Measurements from ENCODE around the gene ELAC2.
"Not testable (repeated sequence)": the region's sequence is repeated elsewhere in the genome, so short reads cannot be mapped to it uniquely, and the experiment has no call there.

ELAC2 gene

DNA sequence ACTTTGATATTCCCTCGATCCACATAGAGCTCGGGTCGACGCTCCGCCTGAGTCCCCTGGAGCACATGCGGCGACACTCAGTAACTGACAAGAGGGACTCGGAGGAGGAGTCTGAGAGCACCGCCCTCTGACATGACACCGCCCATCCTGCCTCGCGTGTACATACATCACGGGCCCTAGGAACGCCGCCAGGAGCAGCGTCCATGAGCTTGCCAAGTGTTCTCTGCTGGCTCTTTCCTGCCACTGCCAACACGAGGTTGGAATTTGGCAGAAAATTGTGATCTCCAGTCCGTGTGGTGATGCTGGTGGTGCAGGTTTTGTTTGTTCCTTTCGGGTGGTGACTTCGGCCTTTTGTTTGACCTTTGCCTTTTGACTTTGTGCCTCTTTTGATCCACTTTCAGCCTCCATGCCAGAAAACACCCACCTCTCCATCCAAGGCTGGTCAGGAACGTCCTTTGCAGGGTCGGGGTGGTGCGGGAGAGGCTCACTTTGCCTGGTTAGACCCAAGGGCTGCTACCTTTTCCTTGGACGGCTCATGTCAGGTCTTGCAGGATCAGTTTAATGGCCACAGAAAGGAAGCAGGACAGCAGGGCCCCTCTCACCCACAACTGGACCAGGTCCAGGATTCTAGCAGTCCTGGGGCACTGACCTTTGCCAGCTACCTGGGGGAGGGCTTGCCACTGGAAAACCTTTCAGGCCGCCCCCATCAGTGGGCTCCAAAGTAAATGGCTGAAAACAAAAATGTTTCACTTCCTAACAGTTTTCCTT, 27.6 kb downstream of the ELAC2 start:
- DNase-seq (ENCODE audit: low read depth): no peak

DNA sequence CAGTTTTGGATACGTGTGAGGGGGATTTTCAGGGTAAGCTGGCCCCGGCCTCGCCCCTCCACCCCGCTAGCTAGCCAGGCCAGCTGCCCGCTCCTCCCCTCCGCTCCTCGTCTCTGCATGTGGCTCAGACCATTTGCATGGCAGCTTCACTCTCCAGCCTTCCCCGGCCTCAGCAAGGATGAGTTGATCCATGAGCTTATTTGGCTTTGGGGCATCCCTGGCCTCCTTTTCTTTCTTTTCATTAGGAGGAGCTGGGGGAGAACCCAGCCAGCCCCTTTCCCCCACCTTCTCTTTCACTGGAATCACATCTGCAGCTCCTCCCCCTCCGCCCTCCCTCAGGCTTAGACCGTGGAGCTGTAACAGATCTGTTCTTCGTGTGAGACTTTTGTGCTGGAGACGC, 30.7 kb downstream of the ELAC2 start:
- DNase-seq (ENCODE audit: low read depth): no peak

DNA sequence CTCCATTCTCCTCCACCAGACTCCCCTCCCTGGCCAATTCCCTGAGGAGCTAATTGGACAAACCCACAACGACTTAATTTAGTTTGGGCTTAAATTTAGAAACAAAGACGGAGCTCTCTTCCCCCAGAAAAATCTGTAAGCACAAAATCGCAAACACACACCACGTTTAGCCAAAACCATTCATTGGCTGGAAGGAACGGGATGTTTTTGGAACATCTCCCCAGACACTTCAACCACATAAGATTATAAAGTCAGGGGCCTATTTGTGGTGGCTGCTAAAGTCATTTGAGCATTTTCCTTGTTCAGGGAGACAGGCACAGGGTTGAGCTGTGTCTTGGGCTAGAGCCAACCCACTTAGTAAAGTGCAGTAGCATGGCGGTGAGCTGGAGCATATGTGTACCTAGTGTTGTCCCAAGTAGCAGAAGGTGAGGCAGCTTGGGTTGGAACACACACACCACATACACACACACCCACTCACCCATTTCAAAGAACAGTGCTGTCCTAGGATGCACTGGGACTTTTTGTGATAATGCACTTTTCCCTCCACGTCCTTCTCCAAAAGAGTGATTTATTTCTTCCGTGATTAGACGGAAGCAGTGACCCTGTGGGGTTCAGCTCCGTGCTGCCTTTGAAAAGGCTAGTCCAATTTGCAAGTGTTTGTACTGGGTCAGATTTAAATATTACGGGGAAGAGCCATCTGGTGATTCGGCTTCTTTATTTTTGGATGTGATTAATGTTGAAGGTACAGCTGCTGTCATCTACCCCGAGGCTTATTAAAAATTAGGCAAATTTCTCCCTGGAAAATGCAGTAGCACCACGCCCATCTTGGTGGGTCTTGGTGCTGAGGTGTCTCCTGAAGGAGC, 32.2 kb downstream of the ELAC2 start:
- DNase-seq (ENCODE audit: low read depth): no peak

DNA sequence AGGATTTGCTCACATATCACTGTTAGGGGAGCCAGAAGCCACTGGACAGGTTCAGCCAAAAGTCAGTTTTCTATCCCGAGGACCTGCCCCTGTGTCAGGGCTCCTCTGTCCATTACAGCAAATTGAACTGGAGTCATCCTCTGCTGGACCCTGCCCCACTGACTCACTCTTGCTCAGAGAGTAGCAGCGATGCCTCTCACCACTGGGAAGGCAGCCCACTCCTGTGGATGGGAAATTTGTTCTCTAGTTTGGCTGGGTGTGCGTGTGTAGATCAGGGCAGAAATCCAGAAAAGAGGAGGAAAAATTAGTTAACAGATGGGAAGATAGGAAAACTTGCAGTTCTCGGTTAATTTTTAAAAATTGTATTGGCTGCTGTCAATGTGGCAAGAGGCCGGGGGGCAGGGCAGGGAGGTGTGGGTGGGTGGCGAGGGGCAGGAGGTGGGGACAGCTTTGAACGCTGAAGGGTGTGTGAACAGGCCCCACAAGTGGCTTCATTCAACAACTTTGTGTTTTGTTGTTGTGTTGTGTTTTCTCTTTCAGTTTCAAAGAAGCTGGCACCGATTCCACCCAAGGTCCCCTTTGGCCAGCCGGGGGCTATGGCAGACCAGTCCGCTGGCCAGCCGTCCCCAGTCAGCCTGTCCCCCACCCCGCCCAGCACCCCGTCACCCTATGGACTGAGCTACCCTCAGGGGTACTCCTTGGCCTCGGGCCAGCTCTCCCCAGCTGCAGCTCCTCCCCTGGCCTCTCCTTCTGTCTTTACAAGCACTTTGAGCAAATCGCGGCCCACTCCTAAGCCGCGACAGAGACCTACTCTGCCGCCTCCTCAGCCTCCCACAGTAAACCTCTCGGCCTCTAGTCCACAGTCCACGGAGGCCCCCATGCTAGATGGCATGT, 33.6 kb downstream of the ELAC2 start:
- no peak for DNase-seq (ENCODE audit: low read depth)

DNA sequence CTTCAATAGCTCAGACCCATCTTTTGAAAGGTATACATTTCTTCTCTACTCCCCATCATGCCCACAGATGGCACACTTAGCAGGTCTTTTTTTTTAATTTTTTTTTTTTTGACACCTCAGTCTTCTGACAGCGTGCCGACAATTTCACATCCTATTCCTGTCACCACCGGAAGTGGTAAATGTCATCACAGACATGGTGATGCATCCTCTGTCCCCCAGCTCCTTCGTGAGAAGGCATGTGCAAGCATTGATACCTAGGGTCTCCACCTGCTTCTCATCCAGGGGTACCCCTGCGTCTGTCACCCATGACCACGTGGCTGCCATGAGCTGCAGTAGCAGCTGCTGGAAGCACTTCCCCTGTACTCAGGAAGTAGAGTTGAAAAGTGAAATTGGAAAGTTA, 35.6 kb downstream of the ELAC2 start:
- no peak for DNase-seq (ENCODE audit: low read depth)

DNA sequence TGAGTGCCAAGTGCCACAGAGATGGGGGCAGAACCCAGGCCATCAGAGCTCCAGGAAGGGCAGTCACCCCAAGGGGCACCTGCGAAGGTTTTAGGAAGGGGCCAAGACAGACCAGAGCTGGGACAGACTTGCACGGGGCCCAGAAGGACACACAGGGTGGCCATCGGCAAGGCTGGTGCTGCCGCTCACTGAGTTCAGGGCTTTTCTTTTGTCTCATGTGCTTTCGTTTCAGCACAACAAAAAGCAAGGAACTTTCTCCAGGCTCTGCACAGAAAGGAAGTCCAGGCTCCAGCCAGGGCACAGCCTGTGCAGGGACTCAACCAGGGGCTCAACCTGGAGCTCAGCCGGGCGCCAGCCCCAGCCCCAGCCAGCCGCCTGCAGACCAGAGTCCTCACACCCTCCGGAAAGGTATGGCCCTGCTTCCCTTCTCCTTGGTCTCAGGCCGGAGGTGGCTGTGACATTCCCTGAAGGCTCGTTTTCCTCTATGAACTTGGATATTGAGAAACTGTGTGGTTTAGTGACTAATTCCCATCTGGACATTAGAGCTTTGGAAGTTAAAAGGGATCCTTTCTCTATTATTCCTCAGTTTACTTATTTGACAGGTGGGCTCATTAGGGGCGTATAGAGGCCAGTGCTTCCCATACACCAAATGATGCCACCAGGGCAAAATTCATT, 37.9 kb downstream of the ELAC2 start:
- no peak for DNase-seq (ENCODE audit: low read depth)

DNA sequence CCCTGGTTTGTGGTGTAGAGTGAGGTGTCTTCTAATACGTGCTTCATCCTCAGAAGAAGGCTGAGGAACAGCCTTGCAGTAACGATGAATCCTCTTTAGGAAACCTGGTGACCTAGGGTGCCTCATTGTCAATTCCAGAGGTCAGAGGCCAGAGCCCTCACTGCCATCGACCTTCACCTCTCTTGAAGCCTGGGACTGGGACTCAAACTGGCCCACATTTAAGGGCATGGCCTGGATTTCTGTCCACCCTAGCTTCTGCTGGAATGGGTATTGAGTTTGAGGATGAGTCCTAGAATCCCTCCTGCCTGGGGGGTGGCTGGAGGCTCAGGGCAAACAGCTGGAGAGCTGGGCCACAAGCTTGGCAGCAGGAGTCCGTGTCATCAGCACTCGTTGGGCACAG, 38.6 kb downstream of the ELAC2 start:
- DNase-seq (ENCODE audit: low read depth): no peak

DNA sequence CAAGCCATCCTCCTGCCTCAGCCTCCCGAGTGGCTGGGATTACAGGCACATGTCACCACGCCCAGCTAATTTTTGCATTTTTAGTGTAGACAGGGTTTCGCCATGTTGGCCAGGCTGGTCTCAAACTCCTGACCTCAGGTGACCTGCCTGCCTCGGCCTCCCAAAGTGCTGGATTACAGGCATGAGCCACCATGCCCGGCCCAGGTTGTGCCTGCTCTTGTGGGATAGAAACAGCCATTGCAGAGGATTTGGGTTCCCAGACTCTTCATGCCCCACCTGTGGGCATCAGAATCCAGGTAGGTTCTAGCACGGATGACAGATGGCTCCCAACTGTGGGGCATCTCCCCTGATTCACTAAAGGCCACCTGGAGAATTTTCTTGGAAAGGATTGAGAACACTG, 39.0 kb downstream of the ELAC2 start:
- not testable (repeated sequence) for DNase-seq (ENCODE audit: low read depth)

DNA sequence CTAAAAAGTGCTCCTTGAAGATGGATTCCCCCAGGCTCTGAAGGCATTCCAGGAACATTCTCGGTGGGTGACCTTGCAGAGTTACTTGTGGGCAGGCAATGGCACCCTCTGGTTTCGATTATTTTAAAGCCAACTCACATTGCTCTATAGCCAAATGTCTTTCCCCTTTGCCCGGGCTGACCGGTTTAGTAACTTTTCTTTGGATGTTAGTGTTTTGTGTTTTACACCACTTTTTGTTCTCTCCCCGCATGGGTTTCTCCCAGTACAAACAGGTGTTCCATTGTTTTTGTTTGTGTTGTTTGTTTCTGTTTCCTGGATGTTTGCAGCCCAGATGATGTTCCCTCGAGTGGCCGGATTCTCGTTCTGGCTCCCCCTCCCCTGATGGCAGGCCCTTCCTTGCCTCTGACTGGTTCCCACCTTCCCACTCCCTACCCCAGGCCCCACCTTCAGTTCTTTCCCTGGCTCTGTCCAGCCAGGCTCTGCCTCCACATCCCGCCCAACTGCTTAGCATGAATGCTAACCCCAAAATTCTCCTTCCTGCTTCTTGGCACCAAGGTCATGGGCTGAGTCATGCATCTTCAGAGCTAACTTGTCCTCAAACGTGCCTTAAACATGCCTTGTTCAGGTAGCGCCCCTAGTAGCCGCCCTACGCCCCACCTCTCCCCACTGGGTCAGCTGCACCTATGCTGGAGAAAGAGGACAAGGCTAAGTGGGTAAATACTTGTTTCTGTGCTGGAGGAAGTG, 40.6 kb downstream of the ELAC2 start:
- DNase-seq (ENCODE audit: low read depth): no peak

DNA sequence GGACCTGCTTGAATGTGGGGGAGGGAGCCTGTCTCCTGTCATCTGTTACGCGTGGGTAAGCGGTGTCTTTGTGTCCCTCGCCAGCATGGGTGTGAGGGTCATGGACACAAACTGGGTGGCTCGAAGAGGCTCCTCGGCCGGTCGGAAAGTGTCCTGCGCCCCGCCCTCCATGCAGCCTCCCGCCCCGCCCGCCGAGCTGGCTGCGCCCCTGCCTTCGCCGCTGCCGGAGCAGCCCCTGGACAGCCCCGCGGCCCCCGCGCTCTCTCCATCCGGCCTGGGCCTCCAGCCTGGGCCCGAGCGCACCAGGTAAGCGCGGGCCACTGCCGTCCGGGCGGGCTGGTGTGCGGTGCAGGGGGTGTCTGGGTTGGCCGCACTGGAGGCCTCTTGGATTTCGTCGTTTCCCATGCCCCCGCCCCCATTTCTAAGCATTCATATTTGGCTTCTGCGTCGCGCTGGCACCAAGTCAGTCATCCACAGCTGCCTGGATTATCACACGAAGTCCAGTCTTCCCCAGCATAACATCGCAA, 43.8 kb downstream of the ELAC2 start:
- no peak for DNase-seq (ENCODE audit: low read depth)

DNA sequence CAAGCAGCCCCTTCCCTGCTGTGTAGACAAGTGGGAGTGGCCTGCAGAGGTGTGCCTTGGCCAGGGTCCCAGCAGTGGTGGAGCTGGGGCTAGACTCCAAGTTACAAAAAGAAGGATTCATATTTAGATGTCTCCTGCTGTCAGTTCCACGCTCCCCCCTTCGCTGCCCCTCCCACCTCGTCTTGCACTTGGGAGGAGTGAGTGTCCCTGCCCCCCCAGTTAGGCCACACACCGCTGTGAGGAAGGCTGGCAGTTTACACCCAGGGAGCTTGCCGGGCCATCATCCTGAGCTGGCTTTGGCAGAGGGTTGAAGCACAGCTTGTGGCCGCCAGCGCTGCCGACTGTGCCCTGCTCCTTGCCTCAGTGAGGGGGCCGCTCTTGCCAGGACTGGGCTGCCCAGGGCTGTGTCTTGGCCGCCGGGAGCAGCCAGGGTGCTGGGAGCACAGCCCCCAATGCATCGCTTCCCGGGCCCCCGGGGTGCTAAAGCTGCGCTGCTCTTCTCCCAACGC, 44.3 kb downstream of the ELAC2 start:
- no peak for DNase-seq (ENCODE audit: low read depth)

DNA sequence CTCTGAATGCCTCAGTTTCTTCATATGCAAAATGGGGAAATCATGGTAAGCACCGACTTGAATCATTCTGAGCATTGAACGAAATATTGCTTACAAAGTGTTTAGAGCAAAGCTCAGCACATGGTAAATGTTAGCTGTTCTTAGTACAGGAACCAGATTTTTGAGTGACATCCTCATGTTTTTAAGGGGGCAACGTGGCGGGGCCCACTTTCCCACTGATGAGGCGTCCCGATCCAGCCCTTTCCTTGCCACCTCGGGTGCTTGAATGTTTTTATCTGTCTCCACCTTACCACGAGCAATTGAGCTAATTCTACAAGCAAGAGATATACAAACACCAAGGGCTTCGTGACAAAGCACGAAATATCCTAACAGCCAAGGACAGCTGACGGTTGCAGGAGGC, 49.9 kb downstream of the ELAC2 start:
- no peak for DNase-seq (ENCODE audit: low read depth)

DNA sequence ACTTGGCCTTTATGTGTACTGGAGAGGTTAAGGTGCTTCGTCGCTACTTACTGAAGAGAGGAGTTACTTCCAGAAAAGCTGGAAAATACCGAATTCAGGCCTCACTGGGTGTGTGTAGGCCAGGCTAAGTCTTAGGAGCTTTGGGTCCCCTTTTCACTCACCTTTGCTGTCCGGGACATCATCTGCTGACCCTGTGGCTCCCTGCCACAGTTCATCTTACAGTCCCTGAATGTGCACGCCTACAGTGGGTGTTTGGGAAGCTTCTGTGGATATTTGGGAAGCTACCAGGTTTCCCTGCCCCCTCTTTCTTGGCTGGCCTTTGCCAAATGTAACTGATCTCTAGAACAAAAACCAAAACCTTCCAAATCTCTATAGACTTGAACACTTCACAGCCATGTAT, 51.4 kb downstream of the ELAC2 start:
- no peak for DNase-seq (ENCODE audit: low read depth)

DNA sequence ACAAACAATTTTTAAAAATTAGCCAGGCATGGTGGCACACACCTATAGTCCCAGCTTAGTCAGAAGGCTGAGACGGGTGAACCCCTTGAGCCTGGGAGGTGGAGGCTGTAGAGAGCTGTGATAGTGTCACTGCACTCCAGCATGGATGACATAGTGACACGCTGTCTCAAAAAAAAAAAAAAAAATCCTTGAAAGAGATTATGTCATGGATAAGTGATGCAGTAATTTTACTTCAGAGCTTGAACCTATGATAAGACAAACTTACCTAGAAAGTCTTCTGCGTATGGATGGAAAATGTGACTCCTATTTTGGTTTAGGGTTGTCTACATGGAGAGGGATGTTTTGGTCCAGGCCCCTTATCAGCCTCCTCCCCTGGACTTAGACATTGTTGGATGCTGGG, 51.8 kb downstream of the ELAC2 start:
- no peak for DNase-seq (ENCODE audit: low read depth)

DNA sequence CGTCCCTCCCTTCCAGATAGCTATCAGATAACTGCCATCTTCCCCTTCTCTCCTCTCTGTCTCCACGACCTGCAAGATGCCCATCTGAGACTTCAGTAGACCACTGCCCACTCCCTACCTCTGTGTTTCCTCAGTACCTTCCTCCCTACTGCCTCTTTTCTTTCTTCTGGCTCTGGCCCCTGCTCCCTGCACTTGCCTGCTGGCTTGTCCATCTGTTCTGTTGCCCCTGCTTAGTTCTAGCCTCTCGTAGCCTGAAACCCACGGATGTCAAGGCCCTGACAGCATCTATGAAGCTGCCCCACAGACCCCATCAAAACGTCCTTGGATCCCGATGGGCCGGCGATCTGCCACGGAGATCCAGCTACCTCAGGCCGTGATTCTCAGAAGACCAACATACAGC, 53.0 kb downstream of the ELAC2 start:
- DNase-seq (ENCODE audit: low read depth): no peak

DNA sequence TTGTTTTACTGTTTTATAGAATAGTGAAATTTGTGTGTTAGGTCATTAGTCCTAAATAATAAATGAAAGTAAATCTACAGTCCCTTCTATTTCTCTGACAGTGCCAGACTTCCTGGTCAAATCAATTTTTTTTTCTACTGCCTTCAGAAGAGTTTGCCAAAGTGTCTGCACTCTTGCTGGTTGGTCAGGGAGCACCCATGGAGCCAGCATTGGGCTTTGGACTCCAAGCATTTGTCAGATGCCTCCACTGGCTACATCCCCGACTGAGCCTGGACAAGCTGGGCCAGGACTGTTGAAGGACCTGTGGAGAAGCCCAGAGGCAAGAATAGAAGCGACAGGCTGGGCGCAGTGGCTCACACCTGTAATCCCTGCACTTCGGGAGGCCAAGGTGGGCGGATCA, 53.7 kb downstream of the ELAC2 start:
- DNase-seq (ENCODE audit: low read depth): no peak

DNA sequence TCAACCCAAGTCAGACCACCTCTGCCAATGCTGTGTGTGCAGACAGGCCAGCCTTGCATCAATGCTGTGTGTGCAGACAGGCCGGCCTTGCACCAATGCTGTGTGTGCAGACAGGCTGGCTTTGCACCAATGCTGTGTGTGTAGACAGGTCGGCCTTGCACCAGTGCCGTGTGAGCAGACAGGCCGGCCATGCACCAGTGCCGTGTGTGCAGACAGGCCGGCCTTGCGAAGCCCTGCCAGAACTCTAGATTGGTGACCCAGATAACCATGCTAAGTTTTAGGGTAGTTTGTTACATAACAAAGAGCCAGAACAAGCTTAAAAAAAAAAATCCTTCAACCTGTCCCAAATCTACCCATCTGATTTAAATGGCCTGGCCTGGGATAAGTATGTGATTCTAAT, 54.3 kb downstream of the ELAC2 start:
- DNase-seq (ENCODE audit: low read depth): no peak

DNA sequence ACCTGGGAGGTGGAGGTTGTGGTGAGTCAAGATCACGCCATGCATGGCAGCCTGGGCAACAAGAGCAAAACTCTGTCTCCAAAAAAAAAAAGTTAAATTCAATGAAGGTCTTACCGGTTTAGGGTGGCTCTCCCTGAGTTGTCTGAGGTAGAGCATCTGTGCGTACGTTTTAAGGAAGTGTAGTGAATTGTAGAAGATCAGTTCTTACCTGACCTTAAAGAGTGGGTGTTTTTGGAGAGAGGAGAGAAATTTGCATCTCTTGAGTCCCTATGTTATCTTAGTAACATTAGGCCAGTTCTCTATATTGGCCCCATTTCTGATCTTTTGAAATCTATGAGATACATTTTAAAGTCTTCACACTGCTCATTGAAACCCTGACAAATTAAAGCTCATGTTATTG, 56.2 kb downstream of the ELAC2 start:
- DNase-seq (ENCODE audit: low read depth): no peak

DNA sequence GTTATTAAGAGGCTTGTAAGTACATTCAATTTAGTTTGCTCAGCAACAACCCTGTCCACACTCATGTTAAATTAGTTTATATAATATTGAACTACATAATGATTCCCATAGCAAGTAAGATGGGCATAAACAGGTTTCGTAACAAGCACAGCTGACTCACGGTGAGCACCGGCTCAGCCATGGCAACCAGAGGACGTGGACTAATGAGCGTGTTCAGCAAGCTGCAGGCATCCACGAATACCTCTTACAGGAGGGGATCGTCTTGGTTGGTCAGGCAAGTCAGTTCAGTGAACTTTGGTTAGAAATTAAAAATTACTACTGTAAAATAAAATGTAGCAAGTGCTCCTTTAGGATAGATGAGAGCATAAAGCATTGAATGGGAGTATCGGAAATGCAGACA, 58.4 kb downstream of the ELAC2 start:
- DNase-seq (ENCODE audit: low read depth): no peak

DNA sequence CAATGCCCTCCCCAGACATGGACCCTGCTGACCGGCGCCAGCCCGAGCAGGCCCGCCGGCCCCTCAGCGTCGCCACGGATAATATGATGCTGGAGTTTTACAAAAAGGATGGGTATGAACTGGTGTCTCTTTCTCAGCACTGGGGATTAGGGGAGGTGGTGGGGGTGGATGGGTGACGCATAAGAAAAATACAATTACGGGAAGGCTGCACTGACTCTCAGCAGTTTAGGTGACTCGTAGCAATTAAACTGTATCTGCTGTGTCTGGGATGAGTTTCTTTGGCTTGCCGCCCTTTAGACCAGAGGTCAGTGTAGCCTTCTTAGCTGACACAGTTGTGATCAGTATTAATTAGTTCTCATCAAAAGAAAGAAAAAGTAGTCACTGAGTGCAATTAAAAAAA, 59.0 kb downstream of the ELAC2 start:
- DNase-seq (ENCODE audit: low read depth): no peak

DNA sequence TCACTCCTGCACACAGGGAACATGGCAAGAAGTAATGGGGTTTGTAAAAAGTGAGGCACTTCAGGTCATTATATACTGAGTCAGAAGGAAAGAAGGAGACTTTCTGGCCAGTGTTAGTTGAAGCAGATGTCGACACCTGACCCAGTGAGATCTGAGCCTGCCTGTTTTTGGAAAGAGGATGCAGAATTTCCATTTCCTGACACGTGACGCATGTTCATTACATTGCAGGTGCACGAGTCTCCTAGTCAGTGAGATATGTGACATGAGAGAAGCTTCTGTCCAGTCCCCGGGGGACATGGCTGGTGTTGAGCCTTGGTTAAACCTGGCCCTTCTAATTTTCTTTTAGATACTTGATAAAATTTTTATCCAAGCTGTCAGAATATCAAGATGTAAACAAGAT, 62.3 kb downstream of the ELAC2 start:
- DNase-seq (ENCODE audit: low read depth): no peak
